Head of caudate nucleus (tissue), 42 donors: ENCODE results near the gene IRF8.
"Not testable (repeated sequence)": the region's sequence is repeated elsewhere in the genome, so short reads cannot be mapped to it uniquely, and the experiment has no call there.

Experiments
- DNase-seq, 42 donors: peaks; one replicate each; pipeline versions ENCODE4 v3.0.0 to v3.0.0-alpha.2; 2020 to 2021; ENCODE audit warnings: mixed read lengths in 7 of 42
- intact Hi-C: fragments of 100-400 bp; cut with DNase I; formaldehyde crosslinking; loops from one replicate; pipeline ENCODE4 v1.15.0; 2022

The IRF8 gene

DNA sequence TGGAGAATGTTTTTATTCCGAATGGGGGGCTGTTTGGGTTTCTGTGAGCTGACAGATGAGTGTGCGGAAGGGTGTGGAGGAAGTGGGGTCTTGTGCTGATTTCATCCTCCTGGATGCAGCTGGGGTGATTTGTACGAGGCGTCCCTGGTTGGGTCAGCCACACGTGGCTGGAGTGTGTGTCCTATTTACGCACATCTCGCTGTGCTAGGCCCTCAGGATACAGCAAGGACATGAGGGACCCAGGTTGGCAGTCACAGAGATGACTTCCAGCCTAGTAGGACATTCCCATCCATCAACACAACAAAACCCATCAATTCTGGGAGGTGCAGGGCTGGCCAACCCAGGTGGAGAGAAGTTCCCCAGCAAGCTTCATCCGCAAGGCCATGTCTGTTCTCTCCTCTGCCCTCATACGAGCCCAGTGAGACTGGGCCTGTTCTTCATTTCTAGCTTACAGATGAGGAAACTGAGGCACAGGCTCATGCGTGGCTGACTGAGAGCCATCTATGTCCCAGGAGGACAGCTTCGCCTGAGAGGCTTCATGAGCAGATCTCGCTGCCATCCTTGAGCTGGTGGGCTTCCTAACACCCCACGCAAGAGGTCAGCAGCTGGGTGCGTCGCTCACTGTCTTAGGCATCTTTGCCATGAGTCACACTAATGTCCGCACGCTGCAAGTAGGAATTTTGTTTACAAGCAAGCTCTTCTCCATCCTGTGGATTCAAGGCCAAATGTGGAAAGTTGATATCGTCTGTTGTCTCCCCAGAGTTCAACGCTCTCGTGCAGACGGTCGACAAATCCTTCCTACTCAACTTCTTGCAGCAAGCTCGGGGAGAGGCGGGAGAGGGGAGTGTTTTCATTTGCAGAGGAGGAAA is 24.4 kb downstream of the IRF8 start:
- DNase-seq: no peak
- intact Hi-C loops: no loop called here

GRCh38 chr16:85924675-85925074 is 25.7 kb downstream of the IRF8 start:
- intact Hi-C loops: no loop called here
- peak in 38 of 42 donors; percentile 26 to 89 (median 58) for DNase-seq

DNA sequence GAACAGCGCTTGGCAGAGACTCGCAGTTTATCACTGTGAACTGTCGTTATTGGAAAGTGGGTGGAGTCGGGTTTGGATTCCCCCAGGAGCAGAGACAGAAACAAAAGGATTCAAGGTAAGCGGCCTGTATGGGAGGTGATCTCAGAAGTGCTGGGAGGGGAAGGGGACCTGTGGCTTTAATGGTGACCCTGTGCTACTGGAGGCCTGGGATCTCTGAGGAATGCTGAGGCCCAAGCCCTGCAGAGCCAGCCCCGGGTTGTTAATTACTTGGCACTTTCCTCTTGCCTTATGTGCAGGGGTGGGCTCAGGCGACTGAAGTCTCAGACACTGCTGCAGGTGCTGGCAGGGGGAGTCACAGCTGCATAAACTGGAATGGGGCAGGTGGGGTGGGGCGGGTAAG is 27.4 kb downstream of the IRF8 start:
- DNase-seq: no peak

DNA sequence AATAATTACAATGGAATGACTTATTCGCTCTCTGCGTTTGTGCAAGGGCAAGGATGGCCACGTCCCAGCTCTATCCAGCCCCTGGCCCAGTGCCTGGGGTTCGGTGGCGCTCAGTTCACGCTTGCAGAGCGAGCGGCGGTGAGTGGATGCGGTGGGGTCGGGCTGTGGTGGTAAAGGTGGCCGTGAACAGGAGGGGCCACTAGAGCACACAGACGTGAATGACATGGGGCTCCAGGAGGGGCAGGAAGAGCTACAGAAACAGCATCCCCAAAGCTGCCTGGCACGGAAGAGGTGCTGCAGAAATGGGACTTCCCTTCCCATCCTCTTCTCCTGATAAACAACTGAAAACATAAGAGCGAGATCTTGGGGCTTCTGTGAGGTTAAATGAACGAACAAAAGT is 28.4 kb downstream of the IRF8 start:
- intact Hi-C loops: no loop called here
- DNase-seq: no peak

More for the DNA sequence above, 27.4 kb downstream of the IRF8 start:
- intact Hi-C loops: no loop called here

DNA sequence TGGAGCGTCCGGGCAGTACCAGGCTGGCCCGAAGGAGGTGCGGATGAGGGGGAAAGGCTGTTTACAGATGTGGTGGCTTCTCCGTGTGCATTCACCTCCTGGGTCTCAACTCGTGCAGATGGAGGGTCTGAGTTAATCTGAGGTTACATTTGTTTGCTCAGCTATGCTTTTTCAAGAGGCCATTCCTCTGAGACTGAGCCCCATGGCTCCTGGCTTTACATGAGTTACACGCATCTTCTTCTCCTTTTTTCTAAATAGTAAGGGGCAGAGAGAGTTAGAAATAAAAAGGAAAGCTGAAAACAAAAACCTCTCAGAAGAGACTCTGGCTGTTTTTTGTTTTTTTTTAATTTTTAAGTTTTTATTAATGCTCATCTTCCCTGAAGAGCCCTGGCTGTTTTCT is 29.0 kb downstream of the IRF8 start:
- intact Hi-C loops: no loop called here
- DNase-seq: no peak

DNA sequence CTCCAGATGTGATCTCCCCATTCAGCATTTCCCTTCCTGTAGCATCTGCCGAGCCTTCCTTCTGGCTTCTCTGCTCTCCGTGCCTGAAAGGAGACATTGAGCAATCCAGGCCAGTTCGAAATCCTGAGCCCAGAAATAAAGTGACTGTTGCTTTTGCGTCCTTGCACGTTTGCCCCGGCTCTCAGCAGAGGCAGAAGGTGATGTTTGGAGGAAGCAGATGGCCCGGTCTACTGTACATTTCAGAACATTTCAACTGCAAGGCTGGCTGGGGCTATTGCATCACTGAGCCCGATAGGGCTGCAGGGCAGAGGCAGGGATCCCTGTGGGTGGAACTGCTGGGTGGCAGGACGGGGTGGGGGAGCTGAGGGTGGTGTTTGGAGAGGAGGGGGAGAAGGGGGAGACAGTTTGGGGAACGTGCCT is 29.4 kb downstream of the IRF8 start:
- DNase-seq: peak in 7 of 42 donors; percentile 11 to 47 (median 24)
- intact Hi-C loops: no loop called here

DNA sequence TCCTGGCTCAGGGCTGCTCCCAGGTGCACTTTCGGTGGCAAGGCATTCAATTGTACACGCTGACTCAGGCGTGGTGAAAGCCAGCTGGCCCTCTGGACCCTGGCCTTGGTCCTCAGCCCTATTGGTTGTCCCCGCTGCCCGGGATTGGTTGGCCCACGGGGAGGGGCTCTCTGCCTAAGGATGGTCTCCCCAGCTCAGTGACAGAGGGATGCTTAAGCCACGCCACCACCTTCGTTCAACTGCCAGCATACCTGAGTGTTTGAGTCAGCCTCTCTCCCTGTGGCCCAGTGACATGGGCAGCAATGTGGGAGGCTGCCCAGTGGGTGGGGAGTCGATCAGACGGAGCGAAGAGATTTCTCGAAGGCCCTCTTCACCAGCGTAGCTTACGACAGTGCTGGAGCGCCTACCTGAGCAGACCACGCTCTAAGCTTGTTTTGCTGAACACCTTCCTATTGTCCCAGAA is 30.3 kb downstream of the IRF8 start:
- intact Hi-C loops: no loop called here
- no peak for DNase-seq

- intact Hi-C loops: no loop called here
- DNase-seq: no peak
Measured at GRCh38 chr16:85930301-85930700, 31.3 kb downstream of the IRF8 start.

- intact Hi-C loops: no loop called here
- DNase-seq: no peak
Measured at GRCh38 chr16:85931596-85932402, 32.8 kb downstream of the IRF8 start.

GRCh38 chr16:85934210-85934609 is 35.2 kb downstream of the IRF8 start:
- intact Hi-C loops: no loop called here
- DNase-seq: no peak

- intact Hi-C loops: no loop called here
- DNase-seq: no peak
Measured at GRCh38 chr16:85935391-85935973, 36.5 kb downstream of the IRF8 start.

GRCh38 chr16:85935974-85936760 is 37.2 kb downstream of the IRF8 start:
- intact Hi-C loops: no loop called here
- peak in 9 of 42 donors; percentile 17 to 46 (median 30) for DNase-seq

DNA sequence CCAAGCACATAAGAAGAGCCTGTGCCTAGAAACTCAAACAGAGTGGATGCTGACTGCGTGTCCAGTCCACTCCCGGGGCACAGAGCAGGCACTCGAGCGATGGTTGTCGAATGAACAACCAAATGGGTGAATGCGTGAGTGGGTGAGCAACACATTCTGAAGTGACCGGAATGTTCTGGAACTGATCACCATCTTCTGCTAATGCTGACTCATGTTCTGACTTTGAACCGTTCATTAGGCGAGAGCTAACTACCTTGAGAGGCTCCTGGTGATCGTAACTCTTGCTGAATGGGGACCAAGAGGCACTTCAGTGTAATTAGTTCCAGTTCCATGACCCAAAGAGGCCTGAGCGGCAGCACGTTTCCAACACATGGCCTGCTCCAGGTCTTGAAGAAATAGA is 37.9 kb downstream of the IRF8 start:
- no peak for DNase-seq
- intact Hi-C loops: no loop called here

DNA sequence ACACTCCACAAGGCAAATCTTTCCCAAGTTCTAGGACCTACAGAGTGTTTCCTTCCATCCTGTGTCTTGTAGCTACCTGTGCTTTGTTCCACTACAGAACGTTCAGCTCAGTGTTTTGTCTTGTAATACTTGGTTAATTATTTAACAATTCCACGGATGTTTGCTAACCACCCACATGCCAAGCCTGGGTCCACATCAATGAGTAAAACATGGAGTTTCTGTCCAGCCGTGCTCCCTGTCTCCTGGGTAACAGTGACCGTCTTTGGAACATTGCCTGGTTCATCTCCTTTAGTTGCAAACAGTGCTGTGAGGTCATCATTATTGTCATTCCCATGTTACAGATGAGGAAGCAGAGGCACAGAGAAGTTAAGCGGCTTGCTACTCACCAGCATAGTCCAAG is 41.3 kb downstream of the IRF8 start:
- intact Hi-C loops: no loop called here
- no peak for DNase-seq

DNA sequence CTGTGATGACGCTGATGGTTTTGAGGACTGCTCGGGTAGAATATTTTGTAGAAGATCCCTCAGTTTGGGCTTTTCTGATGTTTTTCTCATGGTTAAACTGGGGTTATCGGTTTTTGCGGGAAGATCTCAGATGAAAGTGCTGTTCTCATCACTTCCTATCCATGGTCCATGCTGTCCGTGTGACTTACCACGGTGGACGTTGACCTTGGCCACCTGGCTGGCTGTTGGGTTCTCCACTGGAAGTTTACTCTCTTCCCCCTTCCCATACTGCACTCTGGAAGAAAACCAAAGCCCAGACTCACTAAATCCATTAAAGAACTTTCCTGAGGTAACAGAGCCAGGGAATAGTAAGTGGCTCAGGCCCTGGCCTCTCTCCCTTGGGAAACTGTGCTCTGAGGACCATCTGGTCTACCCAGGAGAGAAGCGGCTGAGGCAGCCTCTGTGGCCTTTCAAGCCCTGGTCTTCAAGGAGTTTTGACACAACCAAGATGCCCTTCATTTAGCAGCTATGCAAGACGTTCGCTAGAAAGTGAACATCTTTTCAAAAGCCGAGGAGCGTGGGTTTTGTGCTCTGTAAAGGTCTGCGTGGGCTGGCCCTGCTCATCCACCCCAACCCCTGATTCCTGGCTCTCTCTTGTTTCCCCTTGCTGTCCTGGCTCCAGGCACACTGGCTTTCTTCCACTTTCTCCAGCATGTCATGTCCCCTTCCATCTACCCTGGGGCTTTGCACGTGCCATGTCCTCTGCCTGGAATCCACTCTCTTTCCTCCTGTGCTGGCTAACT is 43.1 kb downstream of the IRF8 start:
- DNase-seq: peak in 5 of 42 donors; percentile 15 to 61 (median 47)
- intact Hi-C loops: no loop called here

- DNase-seq, intact Hi-C loops: not testable (repeated sequence)
Measured at GRCh38 chr16:85942659-85943058, 43.7 kb downstream of the IRF8 start.

GRCh38 chr16:85943711-85944110 is 44.7 kb downstream of the IRF8 start:
- intact Hi-C loops: no loop called here
- no peak for DNase-seq
